Sigmoid colon (tissue), 4 donors: ENCODE data around the gene TDRD7.

Experiments used
- CTCF ChIP-seq, 4 experiments: fragments of 450-650 bp in 3 of 4; fragments of 200-600 bp in 1 of 4; IDR thresholded peaks; one replicate each; pipeline ENCODE4 v1.5.1; 2016 to 2019; ENCODE audit warnings: antibody characterized with exemption in 4 of 4, mild to moderate bottlenecking in 3 of 4, moderate library complexity in 2 of 4
- POLR2AphosphoS5 ChIP-seq, 4 donors: sonication (generic); formaldehyde crosslinking; IDR thresholded peaks; one replicate each; pipeline ENCODE4 v1.6.1; 2017; ENCODE audit warnings: antibody characterized with exemption in 4 of 4

GRCh38 chr9:97372580-97372979 is 39.3 kb upstream of the TDRD7 start:
- TF ChIP-seq CTCF (IDR thresholded peaks at IDR 0.05) = no peak
- TF ChIP-seq POLR2AphosphoS5 (IDR thresholded peaks at IDR 0.05) = no peak
